GM12892 (cell line): Measurements from ENCODE around the gene POLR2E.

ENCODE experiments used
- POLR2A ChIP-seq: IDR thresholded peaks from 2 replicates; pipeline ENCODE4 v1.6.1; 2011; ENCODE audit warnings: low read depth, low read length, control low read depth
- POLR2AphosphoS5 ChIP-seq: IDR thresholded peaks from 2 replicates; pipeline ENCODE4 v1.6.1; 2011; ENCODE audit warnings: low read depth, low read length, control low read depth
- TAF1 ChIP-seq: IDR thresholded peaks from 2 replicates; pipeline ENCODE4 v1.6.1; 2011; ENCODE audit warnings: low read depth, mild to moderate bottlenecking, control low read depth, low read length, borderline replicate concordance

- no peak for TF ChIP-seq POLR2A
- TF ChIP-seq POLR2AphosphoS5, result no peak
- no peak for TF ChIP-seq TAF1
Measured at GRCh38 chr19:1046836-1047695, 48.1 kb downstream of the POLR2E start.
